Erythroblast (primary cell): ENCODE results near the gene PRKG1.

ENCODE experiments used
- DNase-seq, 2 experiments: peaks; one replicate each; lab custom pipeline; 2025; lab: John Stamatoyannopoulos, UW
- GATA1 ChIP-seq: IDR thresholded peaks from 2 replicates; pipeline ENCODE4 v1.6.1; 2011; ENCODE audit warnings: low read depth, mild to moderate bottlenecking, control low read depth, low read length, moderate library complexity
- POLR2A ChIP-seq: IDR thresholded peaks from 2 replicates; pipeline ENCODE4 v1.6.1; 2011; ENCODE audit warnings: mild to moderate bottlenecking, low read length

PRKG1 gene

DNA sequence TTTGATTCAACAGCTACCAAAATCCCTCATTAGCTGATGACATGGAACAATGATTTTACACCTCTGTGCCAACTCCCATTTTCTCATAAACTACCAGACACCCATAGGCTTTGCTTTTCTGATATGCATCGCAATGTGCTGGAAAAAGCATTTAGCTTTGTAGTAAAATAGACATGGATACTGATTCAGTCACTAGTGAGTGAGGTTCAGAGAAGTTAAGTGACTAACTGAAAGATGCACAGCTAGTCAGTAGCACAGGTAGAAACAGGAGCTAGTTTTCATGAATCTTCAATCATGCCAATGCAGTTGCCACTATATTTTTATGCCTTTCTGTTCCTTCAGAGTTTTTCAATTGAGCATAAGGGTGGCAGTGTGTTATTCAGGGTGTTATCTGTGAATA is 38.7 kb downstream of the PRKG1 start:
- no peak for TF ChIP-seq POLR2A
- TF ChIP-seq GATA1 = no peak
- DNase-seq = no peak

DNA sequence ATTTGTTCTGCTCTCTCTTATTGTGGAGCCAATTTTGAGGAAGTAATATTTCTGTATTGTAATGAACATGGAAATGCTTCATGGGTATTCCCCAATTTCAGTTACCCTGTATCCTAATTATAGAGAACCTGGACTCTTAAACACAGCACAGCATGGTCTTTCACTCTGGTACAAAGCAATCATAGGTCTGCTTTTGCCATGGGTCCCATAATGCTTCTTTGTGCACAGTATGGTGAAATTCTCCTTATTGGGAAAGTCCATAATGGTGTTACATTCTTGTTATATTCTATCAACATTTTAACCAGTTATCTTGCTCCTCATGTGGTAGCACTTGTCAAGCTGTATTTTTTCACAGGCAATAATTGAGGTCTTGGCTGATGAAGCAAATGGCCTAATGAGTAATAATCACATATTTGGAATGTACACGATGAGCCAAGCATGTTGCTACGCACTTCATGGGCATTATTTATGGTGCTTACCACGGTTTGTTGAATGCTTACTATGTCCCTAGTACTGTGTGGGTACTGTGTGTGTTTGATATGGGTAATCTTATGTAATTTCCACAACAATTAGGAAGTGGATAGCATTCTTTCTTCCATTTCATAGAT is 42.9 kb downstream of the PRKG1 start:
- no peak for DNase-seq
- TF ChIP-seq POLR2A (no peak), GATA1 (no peak)

DNA sequence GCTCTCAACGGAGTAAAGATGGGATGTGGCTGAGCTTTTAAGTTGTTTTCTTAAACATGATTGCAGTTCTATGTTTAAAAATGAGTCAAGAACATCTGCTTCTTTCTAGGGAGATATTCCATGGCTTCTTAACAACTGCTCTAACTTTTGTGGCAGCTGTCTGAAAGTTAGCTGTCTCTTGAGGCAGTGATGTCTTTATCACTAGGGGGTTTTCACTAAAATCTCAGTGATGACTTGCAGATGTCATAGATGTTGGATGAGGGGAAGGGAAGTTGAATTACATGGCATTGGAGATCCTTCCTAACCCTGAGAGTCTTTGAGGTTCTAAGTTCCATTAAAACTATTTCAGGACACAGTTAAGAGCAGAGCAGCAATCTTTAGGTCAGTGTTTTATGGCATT is 43.5 kb downstream of the PRKG1 start:
- DNase-seq = no peak
- no peak for TF ChIP-seq GATA1
- no peak for TF ChIP-seq POLR2A

DNA sequence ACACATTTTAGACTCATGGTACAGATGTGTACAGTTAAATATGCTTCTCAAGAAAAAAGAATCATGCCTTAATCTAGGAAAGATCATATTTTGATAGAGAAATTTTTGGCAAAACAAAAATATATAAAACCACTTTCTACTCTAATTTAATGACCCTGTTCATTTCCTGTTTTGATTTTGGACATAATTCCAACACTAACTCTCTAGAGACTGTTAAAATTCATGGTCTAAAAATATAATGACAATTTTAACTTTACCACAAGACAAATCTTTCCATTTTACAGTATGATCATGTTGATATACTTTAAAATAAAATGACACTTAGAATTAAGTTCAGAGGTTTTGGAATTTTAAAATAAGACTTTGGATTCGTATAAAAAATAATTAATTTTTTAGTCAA is 45.2 kb downstream of the PRKG1 start:
- TF ChIP-seq GATA1 = no peak
- TF ChIP-seq POLR2A = no peak
- DNase-seq = no peak

DNA sequence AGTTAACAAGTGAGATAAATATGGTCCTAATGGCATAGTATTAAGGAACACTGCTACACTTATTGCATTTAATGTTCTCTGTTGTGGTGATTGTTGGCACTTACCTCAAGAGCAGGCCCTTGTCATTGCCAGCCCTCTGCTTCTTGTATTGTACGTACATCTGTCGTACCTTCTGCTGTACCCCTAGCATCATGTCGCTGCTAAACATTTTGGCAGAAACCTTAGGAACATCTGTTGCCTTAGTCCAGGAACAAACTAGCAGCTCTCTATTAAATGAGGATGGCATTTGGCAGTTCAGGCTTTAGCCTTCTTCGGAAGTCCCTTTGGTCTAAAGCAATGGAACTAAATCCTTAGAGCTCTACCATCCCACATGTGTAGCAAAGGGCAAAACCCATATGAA is 47.6 kb downstream of the PRKG1 start:
- no peak for DNase-seq
- no peak for TF ChIP-seq POLR2A
- no peak for TF ChIP-seq GATA1

DNA sequence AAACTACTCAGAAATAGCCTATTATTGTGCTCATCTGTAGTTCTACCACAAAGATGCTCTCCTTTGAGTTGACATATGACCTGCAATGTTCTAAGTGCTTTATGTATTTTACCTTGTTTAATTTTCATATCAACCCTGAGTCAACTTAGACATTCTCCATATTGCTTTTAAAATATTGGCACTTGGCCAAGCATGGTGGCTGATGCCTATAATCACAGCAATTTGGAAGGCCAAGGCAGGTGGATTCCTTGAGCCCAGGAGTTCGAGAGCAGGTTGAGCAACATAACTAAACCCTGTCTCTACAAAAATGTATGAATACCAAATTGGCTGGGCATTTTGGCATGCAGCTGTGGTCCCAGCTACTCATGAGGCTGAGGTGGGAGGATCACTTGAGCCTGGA is 50.6 kb downstream of the PRKG1 start:
- DNase-seq = no peak
- no peak for TF ChIP-seq POLR2A
- no peak for TF ChIP-seq GATA1

DNA sequence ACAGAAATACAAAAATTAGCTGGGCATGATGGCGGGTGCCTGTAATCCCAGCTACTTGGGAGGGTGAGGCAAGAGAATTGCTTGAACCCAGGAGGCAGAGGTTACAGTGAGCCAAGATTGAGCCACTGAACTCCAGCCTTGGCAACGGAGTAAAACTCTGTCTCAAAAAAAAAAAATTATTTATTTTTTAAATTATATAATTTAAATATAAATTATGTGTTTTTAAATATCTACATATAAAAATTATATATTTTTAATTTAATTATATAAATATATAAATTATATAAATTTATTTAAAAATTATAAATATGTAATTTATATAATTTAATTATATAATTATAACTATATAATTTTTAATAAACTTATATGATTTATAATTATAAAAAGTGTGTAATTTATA is 51.2 kb downstream of the PRKG1 start:
- DNase-seq = no peak
- TF ChIP-seq POLR2A (no peak), GATA1 (no peak)

DNA sequence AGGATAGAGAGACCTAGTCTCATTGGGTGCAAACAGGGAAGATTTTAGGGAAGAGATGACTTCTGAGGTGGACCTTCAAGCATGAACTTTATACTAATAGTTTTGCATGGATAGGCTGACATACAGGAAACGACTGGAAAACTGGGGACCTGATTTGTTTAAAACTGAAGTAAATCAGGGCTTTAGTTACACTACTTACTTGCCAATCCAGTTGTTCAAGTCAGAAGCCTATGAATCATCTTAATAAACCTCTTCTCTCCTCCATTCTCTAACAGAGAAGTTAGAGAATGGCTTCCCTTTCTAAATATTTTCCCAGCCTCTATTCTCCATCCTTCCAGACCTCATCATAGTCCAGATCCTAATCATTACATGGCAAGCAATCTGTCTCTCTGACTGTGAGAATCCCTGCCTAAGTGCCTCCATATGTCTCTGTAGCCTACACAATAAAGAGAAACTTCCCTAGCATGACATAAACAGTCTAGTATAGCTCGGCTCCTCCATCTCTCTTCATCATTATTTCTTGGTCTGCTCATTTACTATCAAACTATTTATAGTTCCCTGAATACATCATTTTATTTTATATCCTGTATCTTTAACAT is 55.8 kb downstream of the PRKG1 start:
- DNase-seq = no peak
- no peak for TF ChIP-seq POLR2A
- TF ChIP-seq GATA1 = no peak

DNA sequence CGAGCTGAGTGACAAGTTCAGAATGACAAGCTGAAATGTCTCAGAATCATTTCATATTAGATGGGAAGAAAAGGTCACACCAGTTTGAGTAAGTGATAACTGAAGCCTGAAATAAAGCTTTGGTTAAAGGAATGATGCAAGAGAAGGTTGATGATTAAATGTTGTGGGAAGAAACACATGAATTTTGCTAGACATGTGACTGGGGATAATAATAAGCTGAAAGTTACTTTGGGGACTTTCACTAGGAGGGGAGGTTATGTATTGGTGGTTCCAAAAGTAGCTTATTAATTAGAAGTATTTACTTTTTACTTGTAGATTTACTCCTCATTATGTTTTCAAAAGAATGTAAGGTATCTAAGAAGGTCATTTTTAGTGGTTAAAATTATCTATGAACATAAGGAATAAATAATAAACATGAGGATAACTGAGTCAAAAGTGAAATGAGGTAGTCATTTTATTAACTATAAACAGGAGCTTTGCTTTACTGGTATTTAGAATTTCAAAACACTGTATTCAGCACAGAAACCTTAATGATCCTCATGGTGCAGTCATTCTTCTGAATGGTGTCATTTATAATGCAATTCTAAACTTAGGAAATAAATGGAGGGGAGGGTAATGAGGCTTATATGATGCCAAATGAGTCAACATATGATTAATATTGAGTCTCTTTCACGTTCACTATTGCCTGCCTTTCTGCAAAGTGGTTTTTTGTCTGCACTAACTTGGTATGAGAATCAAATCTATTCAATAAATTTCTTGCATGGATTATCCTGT is 63.7 kb downstream of the PRKG1 start:
- DNase-seq = no peak
- TF ChIP-seq POLR2A = no peak
- no peak for TF ChIP-seq GATA1

DNA sequence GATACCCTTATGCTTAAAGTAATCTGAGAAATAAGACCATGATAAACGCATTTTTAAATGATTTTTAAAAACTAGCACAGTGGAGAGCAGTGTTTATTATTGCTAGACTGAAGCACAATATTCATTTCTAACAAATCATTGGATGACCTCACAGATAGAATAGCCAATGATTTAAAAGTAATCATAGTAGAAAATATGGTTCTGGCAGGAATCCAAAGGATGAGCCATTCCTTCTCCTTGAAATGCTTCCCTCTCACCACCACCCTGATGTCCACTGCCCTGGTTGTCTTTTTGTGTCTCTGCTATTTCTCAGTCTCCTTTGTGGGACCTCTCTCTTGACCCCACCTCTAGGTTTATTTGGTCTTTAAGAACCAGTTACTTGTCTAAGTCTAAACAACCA is 64.9 kb downstream of the PRKG1 start:
- DNase-seq = no peak
- no peak for TF ChIP-seq POLR2A
- TF ChIP-seq GATA1 = no peak

DNA sequence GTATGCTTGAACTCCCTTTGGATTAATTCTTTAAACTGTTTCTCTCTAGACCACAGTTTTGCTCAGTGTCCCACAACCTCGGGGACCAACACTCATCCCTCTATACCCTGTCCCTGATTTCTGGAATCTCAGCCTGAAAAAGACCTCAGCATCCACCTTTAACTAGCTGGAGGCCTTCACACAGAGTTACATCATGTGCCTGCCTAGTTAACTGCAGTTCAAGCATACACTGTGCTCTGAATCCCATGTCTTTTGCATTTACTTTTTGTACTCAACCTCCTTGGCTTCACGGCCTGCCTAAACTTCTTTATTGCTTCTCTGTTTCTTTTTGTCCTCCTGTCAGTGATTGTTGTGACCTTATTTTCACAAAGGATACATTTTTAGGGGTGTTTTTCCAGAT is 66.7 kb downstream of the PRKG1 start:
- no peak for DNase-seq
- TF ChIP-seq POLR2A (no peak), GATA1 (no peak)

DNA sequence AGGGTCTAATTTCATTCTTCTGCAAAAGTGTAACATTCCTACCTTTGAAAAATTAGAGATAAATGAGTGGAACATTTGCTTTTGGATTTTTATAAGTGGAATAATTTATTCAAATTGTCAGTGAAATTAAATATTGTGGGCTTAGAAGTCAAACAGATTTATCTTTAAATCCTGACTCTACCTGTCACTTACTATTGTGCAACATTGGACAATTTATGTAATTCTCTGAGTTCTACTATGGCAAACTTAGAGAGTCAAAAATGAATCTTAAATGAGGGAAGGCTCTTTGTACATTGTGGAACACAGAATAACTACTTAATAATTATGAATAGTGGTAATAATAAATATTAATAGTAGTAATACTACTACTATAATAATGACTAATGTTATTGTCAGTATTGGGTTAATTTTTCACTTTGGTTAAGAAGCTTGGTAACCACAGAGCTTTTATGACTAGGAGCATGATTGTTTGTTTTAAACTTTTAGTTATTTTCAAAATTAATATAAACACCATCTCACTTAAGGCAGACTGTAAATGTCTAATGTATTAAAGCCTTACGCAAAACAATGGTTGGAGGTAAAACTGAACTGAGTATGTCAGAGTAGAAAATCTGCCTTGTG is 70.0 kb downstream of the PRKG1 start:
- TF ChIP-seq POLR2A = no peak
- no peak for TF ChIP-seq GATA1
- DNase-seq = no peak

DNA sequence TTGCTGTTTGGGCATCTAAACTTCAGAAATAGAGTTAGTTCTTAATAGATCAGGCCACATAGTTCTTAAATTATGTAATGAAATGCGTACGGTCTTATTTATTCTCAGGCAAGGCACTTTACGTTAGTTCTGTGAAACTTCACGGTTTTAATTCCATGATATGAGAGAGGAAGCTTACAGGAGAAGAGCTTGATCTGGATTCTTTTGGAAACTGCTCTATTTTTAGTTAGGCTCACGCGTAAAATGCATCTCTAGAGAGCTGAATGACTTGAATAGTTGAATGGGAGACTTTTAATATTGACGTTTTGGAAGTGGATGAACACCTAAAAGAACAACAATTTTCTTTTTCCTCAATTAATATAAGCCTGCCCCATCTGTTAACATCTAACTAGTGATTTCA is 71.1 kb downstream of the PRKG1 start:
- DNase-seq = no peak
- TF ChIP-seq GATA1 = no peak
- no peak for TF ChIP-seq POLR2A
